Heart right ventricle (tissue), 16 donors: Measurements from ENCODE around the gene ACTG2. TPM values are rescaled to one million over a fixed set of nuclear protein-coding genes. Genes with fewer than 3 reads are reported as not detected.
"Not testable (repeated sequence)": the region's sequence is repeated elsewhere in the genome, so short reads cannot be mapped to it uniquely, and the experiment has no call there.

Experiments used
- ATAC-seq, 8 donors: fragments of 200-7000 bp; cut with Tn5 transposase; one replicate each; pipeline ENCODE4 v1.9.1; 2020; ENCODE audit warnings: mild to moderate bottlenecking in 8 of 8, moderate library complexity in 8 of 8, moderate number of reproducible peaks in 1 of 8
- DNase-seq, 2 donors: peaks; one replicate each; pipeline ENCODE4 v3.0.0-alpha.2; 2020
- H3K27ac ChIP-seq, 10 donors: fragments of 200-600 bp; sonication (generic) in 2 of 10; one replicate each; pipeline versions ENCODE4 v1.5.0 to v1.8.0; 2020 to 2022; ENCODE audit warnings: mild to moderate bottlenecking in 3 of 10
- H3K27me3 ChIP-seq, 7 donors: fragments of 200-600 bp; one replicate each; pipeline ENCODE4 v1.8.0; 2021 to 2022; ENCODE audit warnings: mild to moderate bottlenecking in 2 of 7
- H3K36me3 ChIP-seq, 9 donors: fragments of 200-600 bp; sonication (generic) in 1 of 9; one replicate each; pipeline versions ENCODE4 v1.5.0 to v1.8.0; 2020 to 2022; ENCODE audit warnings: mild to moderate bottlenecking in 2 of 9
- H3K4me1 ChIP-seq, 9 donors: fragments of 200-600 bp; sonication (generic) in 1 of 9; one replicate each; pipeline versions ENCODE4 v1.5.0 to v1.8.0; 2020 to 2022; ENCODE audit warnings: mild to moderate bottlenecking in 4 of 9
- H3K4me3 ChIP-seq, 10 donors: fragments of 200-600 bp; sonication (generic) in 2 of 10; one replicate each; pipeline versions ENCODE4 v1.5.0 to v1.8.0; 2020 to 2022; ENCODE audit warnings: mild to moderate bottlenecking in 7 of 10, moderate library complexity in 2 of 10
- H3K9me3 ChIP-seq, 11 donors: fragments of 200-600 bp in 10 of 11; sonication (generic) in 2 of 11; one replicate each; pipeline versions ENCODE4 v1.5.0 to v1.8.0; 2013 to 2022; ENCODE audit warnings: mild to moderate bottlenecking in 2 of 11, control low read depth in 1 of 11, moderate library complexity in 1 of 11
- CTCF ChIP-seq, 9 donors: fragments of 200-600 bp; sonication (generic) in 2 of 9; IDR thresholded peaks; one replicate each; pipeline versions ENCODE4 v1.5.0 to v1.8.0; 2021 to 2022; ENCODE audit warnings: antibody characterized with exemption in 9 of 9, mild to moderate bottlenecking in 5 of 9, moderate library complexity in 1 of 9
- WGBS, 2 donors: extraction: QIAGEN DNeasy Blood & Tissue Kit; methylation state at CpG; one replicate each; pipeline ENCODE4 v1.1.7; 2013; ENCODE audit warnings: inconsistent platforms in 1 of 2; 5-methylcytosine and 5-hydroxymethylcytosine counted together
- intact Hi-C, 10 donors: fragments of 100-400 bp; cut with DNase I; formaldehyde crosslinking; loops; one replicate each; pipeline versions ENCODE4 v1.11.1 to v1.14.2; 2022
- polyA plus RNA-seq, 2 donors: library from polyadenylated mRNA; stranded (reverse); fragments of 200-250 nt; gene quantifications; one replicate each; pipeline ENCODE4 v1.2.3, GENCODE V29; 2013
- total RNA-seq, 10 donors: library from RNA; stranded (reverse); fragmentation: NEBNext Ultra II Directional in 3 of 10; extraction: Animal tissue kit (Norgen Biotek cat#: 25700) in 3 of 10; gene quantifications; one replicate each; pipeline versions ENCODE4 v1.2.1 to v1.2.4, GENCODE V29; 2021 to 2023
- donor health status: Arrhythmogenic right ventricular cardiomyopathy.
- donor health status: ischemic (EF 13 %, LVEDD 7.1; RV severe dilation, severe dysfunction).
- donor health status: healthy with polysubstance abuse.
- donor health status: DM: no; HTN: yes; CAD: no.
- donor health status: DM: no; HTN: no; CAD: no.
- donor health status: ischemic (EF 25% LVEDD 6.9; RV normal size, moderate dysfunction).
- donor health status: ischemic (EF 25% LVEDD 5.7; RV mildly dilated, moderate dysfunction).
- donor health status: healthy.
- donor health status: DM: yes; HTN: yes; CAD: no.
- donor health status: Ischemic cardiomyopathy.
- donor health status: ischemic (EF 35%, LVEDD 5.7; RV mildly dilated, moderate dysfunction).
- donor health status: nonischemic (EF 11% LVEDD 7.7; RV severe dilation, severe dysfunction).
- donor health status: DM: yes; HTN: yes; CAD: no.
- donor health status: PGD.
- donor health status: ischemic (EF 29% LVEDD 5.4; RV normal size, mild dysfunction).
- donor health status: nonischemic (EF 23%, LVEDD 6.1; RV moderate dilation, normal function).

ACTG2 gene
- total and polyA plus RNA-seq, 12 donors = 0.52 to 44.1 (median 2.0) TPM

DNA sequence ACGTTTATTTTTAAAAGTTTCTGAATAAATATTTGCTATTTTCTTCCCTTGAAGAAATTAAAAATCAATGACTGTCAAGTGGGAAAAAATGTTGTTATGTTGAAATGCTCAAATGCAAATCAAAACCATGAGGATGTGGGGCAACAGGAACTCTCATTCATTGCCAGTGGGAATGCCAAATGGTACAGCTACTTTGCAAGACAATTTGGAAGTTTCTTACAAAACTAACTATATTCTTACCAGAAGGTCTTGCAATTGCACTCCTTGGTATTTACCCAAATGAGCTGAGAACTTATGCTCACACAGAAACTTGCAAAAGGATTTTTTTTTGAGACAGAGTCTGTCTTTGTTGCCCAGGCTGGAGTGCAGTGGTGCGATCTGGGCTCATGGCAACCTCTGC is 7.4 kb upstream of the ACTG2 start:
- intact Hi-C loops = no loop called here
- no peak for TF ChIP-seq CTCF (IDR thresholded peaks at IDR 0.05)
- DNase-seq (no peak), ATAC-seq (no peak)
- Histone ChIP-seq H3K27me3 (peaks cover 0 to 29% (median 2%) of the 10 kb centered on the region in 7 donors), H3K4me1 (peaks cover 0 to 9% (median 0%) of the 10 kb centered on the region in 9 donors), H3K4me3 (no peak overlapping the region), H3K9me3 (no peaks in the 10 kb centered on the region), H3K36me3 (no peaks in the 10 kb centered on the region), H3K27ac (no peak overlapping the region)
- WGBS, 2 donors = 53% methylated on average over 2 of the region's 2 CpGs

DNA sequence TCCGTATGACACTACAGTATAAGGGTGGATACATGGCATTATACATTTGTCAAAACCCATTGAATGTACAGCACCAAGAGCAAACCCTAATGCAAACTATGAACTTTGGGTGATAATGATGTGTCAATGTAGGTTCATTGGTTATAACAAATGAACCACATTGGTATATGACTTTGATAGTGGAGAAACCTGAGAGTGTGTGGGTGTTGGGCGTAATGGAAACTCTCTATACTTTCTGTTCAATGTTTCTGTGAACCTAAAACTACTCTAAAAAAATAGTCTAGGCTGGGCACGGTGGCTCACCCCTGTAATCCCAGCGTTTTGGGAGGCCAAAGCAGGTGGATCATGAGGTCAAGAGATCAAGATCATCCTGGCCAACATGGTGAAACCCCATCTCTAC is 6.5 kb upstream of the ACTG2 start:
- no peak for DNase-seq
- intact Hi-C loops = no loop called here
- H3K27me3 ChIP-seq = peaks cover 0 to 25% (median 0%) of the 10 kb centered on the region in 7 donors
- no peak for ATAC-seq
- H3K9me3 ChIP-seq = no peaks in the 10 kb centered on the region
- no peak overlapping the region for H3K27ac ChIP-seq
- 82 to 91% methylated on average over 4 of the region's 4 CpGs for WGBS, 2 donors
- H3K36me3 ChIP-seq = no peaks in the 10 kb centered on the region
- H3K4me3 ChIP-seq = no peak overlapping the region
- no peak for TF ChIP-seq CTCF (IDR thresholded peaks at IDR 0.05)
- H3K4me1 ChIP-seq = peaks cover 0 to 9% (median 0%) of the 10 kb centered on the region in 9 donors

GRCh38 chr2:73887596-73888353 is 5.0 kb upstream of the ACTG2 start:
- peaks cover 0 to 21% (median 0%) of the 10 kb centered on the region in 7 donors for H3K27me3 ChIP-seq
- DNase-seq, H3K4me3 ChIP-seq, H3K27ac ChIP-seq, intact Hi-C loops, H3K36me3 ChIP-seq, H3K9me3 ChIP-seq, H3K4me1 ChIP-seq, ATAC-seq: not testable (repeated sequence)
- 79 to 81% methylated on average over 11 of the region's 11 CpGs for WGBS, 2 donors

DNA sequence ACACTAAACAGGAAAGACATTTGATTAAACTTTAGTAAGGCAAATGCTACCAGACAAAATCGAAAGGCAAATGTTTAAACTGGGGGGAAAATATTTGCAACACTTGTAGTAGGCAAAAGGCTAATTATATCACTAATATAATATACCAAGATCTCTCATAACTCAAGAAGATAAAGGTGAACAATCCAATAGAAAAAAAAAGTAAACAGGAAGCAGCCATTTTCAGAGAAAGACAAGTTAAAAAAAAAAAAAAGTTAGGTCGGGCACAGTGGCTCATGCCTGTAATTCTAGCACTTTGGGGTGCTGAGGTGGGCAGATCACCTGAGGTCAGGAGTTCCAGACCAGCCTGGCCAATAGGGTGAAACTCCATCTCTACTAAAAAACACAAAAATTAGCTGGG is 4.4 kb upstream of the ACTG2 start:
- no peak for ATAC-seq
- 62 to 70% methylated on average over 2 of the region's 2 CpGs for WGBS, 2 donors
- no peak for DNase-seq
- Histone ChIP-seq H3K27me3 (peaks cover 0 to 16% (median 0%) of the 10 kb centered on the region in 7 donors), H3K9me3 (no peaks in the 10 kb centered on the region), H3K36me3 (no peaks in the 10 kb centered on the region), H3K4me1 (peaks cover 0 to 9% (median 0%) of the 10 kb centered on the region in 9 donors), H3K4me3 (no peak overlapping the region), H3K27ac (no peak overlapping the region)
- TF ChIP-seq CTCF (IDR thresholded peaks at IDR 0.05) = no peak
- intact Hi-C loops = no loop called here

DNA sequence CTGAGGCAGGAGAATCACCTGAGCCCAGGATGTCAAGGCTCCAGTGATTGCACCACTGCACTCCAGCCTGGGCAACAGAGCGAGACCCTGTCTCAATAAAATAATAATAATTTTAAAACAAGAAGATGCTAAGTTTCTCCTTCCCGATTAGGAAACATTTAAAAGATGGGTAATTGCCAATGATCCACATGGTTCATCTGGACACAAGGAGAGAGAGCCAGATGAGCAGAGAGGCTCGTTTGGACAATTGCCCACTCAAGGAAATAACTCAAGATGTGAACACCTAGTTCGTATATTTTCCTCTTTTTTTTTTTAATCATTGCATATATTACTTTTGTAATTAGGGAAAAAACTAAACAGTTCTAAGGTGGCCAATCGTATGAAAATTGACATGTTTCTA is 3.6 kb upstream of the ACTG2 start:
- ATAC-seq = no peak
- Histone ChIP-seq H3K4me1 (peaks cover 0 to 9% (median 0%) of the 10 kb centered on the region in 9 donors), H3K4me3 (no peak overlapping the region), H3K27me3 (peaks cover 0 to 12% (median 0%) of the 10 kb centered on the region in 7 donors), H3K9me3 (no peaks in the 10 kb centered on the region), H3K36me3 (no peaks in the 10 kb centered on the region), H3K27ac (no peak overlapping the region)
- intact Hi-C loops = no loop called here
- WGBS, 2 donors = 61 to 68% methylated on average over 5 of the region's 5 CpGs
- no peak for TF ChIP-seq CTCF (IDR thresholded peaks at IDR 0.05)
- no peak for DNase-seq
